K562 (cell line): Measurements from ENCODE around the gene SIM1. TPM values are rescaled to one million over a fixed set of nuclear protein-coding genes. Genes with fewer than 3 reads are reported as not detected.

Experiments
- ATAC-seq: fragments of 200-7000 bp; cut with Tn5 transposase; 3 replicates; pipeline ENCODE4 v1.9.1; 2020; ENCODE audit warnings: moderate library complexity
- BruUV-seq: library from RNA; stranded (reverse); fragments of 400-500 nt; replicated peaks from 2 replicates; lab custom pipeline; 2021; lab: Mats Ljungman, UMichigan
- CTCF ChIA-PET: fragments of 300-600 bp; formaldehyde crosslinking; extraction: SDS; loops from one replicate; lab custom pipeline; 2021; ENCODE audit warnings: low intra/inter-chr PET ratio; lab: Yijun Ruan, JAX
- POLR2A ChIA-PET: fragments of 300-600, 350-650 bp; sonication (Branson Sonifier 250); formaldehyde crosslinking; extraction: SDS; loops from one replicate; lab custom pipeline; 2021; ENCODE audit warnings: antibody characterized with exemption, inconsistent platforms; lab: Yijun Ruan, JAX
- DNase-seq, 4 experiments: peaks; one replicate each; pipeline versions ENCODE4 v3.0.0 to v3.0.0-alpha.2; 2011 to 2018; ENCODE audit warnings: low spot score in 3 of 4, mixed read lengths in 3 of 4; ENCODE audit errors: extremely low read depth in 1 of 4
- FAIRE-seq: peaks from 2 replicates; lab custom pipeline; 2011; peaks lifted over from hg19 to GRCh38; lab: Jason Lieb, UNC
- H2AFZ ChIP-seq: 2 replicates; pipeline ENCODE4 v1.6.0; 2011; ENCODE audit warnings: low read depth, low read length, control low read depth, inconsistent platforms
- H3K27ac ChIP-seq: fragments of 200-600 bp; 3 replicates; pipeline ENCODE4 v1.8.0; 2011; ENCODE audit warnings: low read depth, mild to moderate bottlenecking, control low read depth, inconsistent platforms, low read length, moderate library complexity, mixed read lengths; ENCODE audit errors: extremely low read depth
- H3K27me3 ChIP-seq, 2 experiments: fragments of 300-600 bp in 1 of 2; 2 replicates in 1 of 2; 3 replicates in 1 of 2; pipeline versions ENCODE4 v1.6.0 to v1.8.0; 2011; ENCODE audit warnings: inconsistent platforms in 2 of 2, low read length in 2 of 2, mild to moderate bottlenecking in 1 of 2, mixed read lengths in 1 of 2, moderate library complexity in 1 of 2; ENCODE audit not compliant: control insufficient read depth in 2 of 2, insufficient read depth in 2 of 2
- H3K36me3 ChIP-seq: fragments of 300-600 bp; 3 replicates; pipeline ENCODE4 v1.8.0; 2011; ENCODE audit warnings: mild to moderate bottlenecking, low read length, inconsistent platforms; ENCODE audit not compliant: control insufficient read depth, insufficient read depth
- H3K4me1 ChIP-seq, 2 experiments: fragments of 200-600 bp in 1 of 2; replicated peaks in 1 of 2; 2 replicates in 1 of 2; 3 replicates in 1 of 2; pipeline versions ENCODE4 v1.5.1 to v1.8.0; 2011; ENCODE audit warnings: inconsistent platforms in 2 of 2, low read length in 2 of 2, mild to moderate bottlenecking in 1 of 2, mixed read lengths in 1 of 2, moderate library complexity in 1 of 2; ENCODE audit not compliant: control insufficient read depth in 2 of 2, insufficient read depth in 2 of 2
- H3K4me2 ChIP-seq: 2 replicates; pipeline ENCODE4 v1.6.1; 2011; ENCODE audit warnings: low read length, control low read depth, inconsistent platforms, mixed read lengths; ENCODE audit not compliant: insufficient read depth
- H3K4me3 ChIP-seq: fragments of 200-600 bp; sonication (generic), shearing (Covaris generic); 2 replicates; pipeline ENCODE4 v1.5.1; 2016; ENCODE audit warnings: control low read depth, inconsistent platforms
- H3K79me2 ChIP-seq: fragments of 200-600 bp; 3 replicates; pipeline ENCODE4 v1.8.0; 2011; ENCODE audit warnings: low read length, inconsistent platforms; ENCODE audit not compliant: control insufficient read depth, insufficient read depth
- H3K9ac ChIP-seq, 2 experiments: 2 replicates each; pipeline versions ENCODE4 v1.6.0 to v1.6.1; 2011; ENCODE audit warnings: low read depth in 2 of 2, low read length in 2 of 2, control low read depth in 1 of 2, inconsistent platforms in 1 of 2, mild to moderate bottlenecking in 1 of 2, mixed read lengths in 1 of 2; ENCODE audit not compliant: insufficient read depth in 1 of 2
- H3K9me1 ChIP-seq: one replicate; pipeline ENCODE4 v1.6.0; 2011; ENCODE audit warnings: inconsistent platforms, mild to moderate bottlenecking, low read length, moderate library complexity; ENCODE audit not compliant: control insufficient read depth, insufficient read depth
- H3K9me3 ChIP-seq: replicated peaks from 2 replicates; pipeline ENCODE4 v1.5.1; 2011; ENCODE audit warnings: low read depth, low read length, inconsistent platforms; ENCODE audit not compliant: control insufficient read depth, insufficient read depth
- H4K20me1 ChIP-seq: replicated peaks from 2 replicates; pipeline ENCODE4 v1.6.1; 2011; ENCODE audit warnings: low read length, inconsistent platforms, mixed read lengths; ENCODE audit not compliant: control insufficient read depth, insufficient read depth
- CBFB ChIP-seq: sonication (generic); formaldehyde crosslinking; IDR thresholded peaks from 2 replicates; pipeline ENCODE4 v1.4.0; 2020; ENCODE audit warnings: mild to moderate bottlenecking, missing genetic modification reagents
- CHD4 ChIP-seq: fragments of 200-600 bp; sonication (generic); IDR thresholded peaks from 3 replicates; pipeline ENCODE4 v1.6.1; 2012; ENCODE audit warnings: low read depth, mild to moderate bottlenecking, mixed read lengths, low read length, inconsistent platforms; ENCODE audit not compliant: insufficient read depth, insufficient replicate concordance, poor library complexity, severe bottlenecking
- FIP1L1 ChIP-seq: fragments of 200-400 bp; formaldehyde crosslinking; IDR thresholded peaks from 2 replicates; pipeline ENCODE4 v1.6.1; 2018; ENCODE audit warnings: mild to moderate bottlenecking, low read depth, low read length; ENCODE audit not compliant: poor library complexity, severe bottlenecking
- FOS ChIP-seq: IDR thresholded peaks from 3 replicates; pipeline ENCODE4 v1.6.1; 2011; ENCODE audit not compliant: insufficient read length; ENCODE audit errors: extremely low read depth
- FOSL1 ChIP-seq: fragments of 200-800 bp; sonication (Bioruptor generic); conservative IDR thresholded peaks from 2 replicates; pipeline ENCODE4 v1.6.1; 2016; ENCODE audit warnings: missing genetic modification characterization, missing compliant biosample characterization
- HCFC1 ChIP-seq: IDR thresholded peaks from 2 replicates; pipeline ENCODE4 v1.6.1; 2012; ENCODE audit warnings: low read depth, low read length, improper control_type of control experiment
- NR1H2 ChIP-seq: sonication (generic); formaldehyde crosslinking; IDR thresholded peaks from 2 replicates; pipeline ENCODE4 v1.4.0; 2020; ENCODE audit warnings: mild to moderate bottlenecking, missing genetic modification reagents
- OTX1 ChIP-seq: fragments of 450-650 bp; formaldehyde crosslinking; IDR thresholded peaks from 2 replicates; pipeline ENCODE4 v1.4.0; 2022; ENCODE audit warnings: mild to moderate bottlenecking
- PPARD ChIP-seq: fragments of 250-450 bp; sonication (Bioruptor Pico); IDR thresholded peaks from 2 replicates; pipeline ENCODE4 v1.8.0; 2022; ENCODE audit warnings: inconsistent platforms, mild to moderate bottlenecking, moderate library complexity
- RAD51 ChIP-seq: fragments of 450-650 bp; IDR thresholded peaks from 2 replicates; pipeline ENCODE4 v1.7.1; 2016; ENCODE audit warnings: low read depth, mild to moderate bottlenecking, borderline replicate concordance
- SNIP1 ChIP-seq: fragments of 450-650 bp; IDR thresholded peaks from 2 replicates; pipeline ENCODE4 v1.7.1; 2017; ENCODE audit warnings: low read depth, mild to moderate bottlenecking
- ZNF133 ChIP-seq: fragments of 250-450 bp; sonication (Bioruptor Pico); IDR thresholded peaks from 2 replicates; pipeline ENCODE4 v1.4.0; 2020; ENCODE audit warnings: mild to moderate bottlenecking
- WGBS: fragments of 100-300 bp; shearing (Covaris generic); methylation state at CpG from one replicate; pipeline ENCODE4 v1.1.6; 2016; ENCODE audit warnings: low coverage, mixed read lengths; ENCODE audit not compliant: insufficient coverage; ENCODE audit errors: missing lambda C conversion rate; 5-methylcytosine and 5-hydroxymethylcytosine counted together
- in situ Hi-C: fragments of 300-500 bp; cut with MboI; formaldehyde crosslinking; loops from 4 replicates; pipeline ENCODE4 v1.15.0; 2018; ENCODE audit warnings: inconsistent platforms, mixed read lengths
- intact Hi-C: fragments of 100-400 bp; cut with micrococcal nuclease; formaldehyde crosslinking; loops from 2 replicates; pipeline ENCODE4 v1.14.2; 2022
- polyA plus RNA-seq, 8 experiments: library from polyadenylated mRNA; depleted of rRNA in 4 of 8; stranded (reverse) in 5 of 8; unstranded in 3 of 8; fragments of >200 nt; fragmentation: Nextera tagmentation in 2 of 8; fragmentation: Illumina TruSeq in 1 of 8; extraction: Ambion mirVana in 2 of 8; extraction: Trizol in 1 of 8; gene quantifications; 2 replicates each; pipeline versions ENCODE4 v1.2.1 to v1.2.3, GENCODE V29; 2011 to 2014; ENCODE audit warnings: inconsistent platforms in 1 of 8, missing spikeins in 1 of 8
- total RNA-seq, 7 experiments: library from RNA; depleted of rRNA in 6 of 7; stranded (reverse); fragments of >200 nt in 6 of 7; fragmentation: Illumina TruSeq in 2 of 7; extraction: Trizol in 2 of 7; gene quantifications; 2 replicates each; pipeline versions ENCODE4 v1.2.1 to v1.2.3, GENCODE V29; 2011 to 2021; ENCODE audit warnings: low replicate concordance in 1 of 7
- TF ChIP-seq, protein P1 (sequence below): fragments of 200-400 bp; formaldehyde crosslinking; IDR thresholded peaks from 2 replicates; pipeline ENCODE4 v1.6.1; 2017; ENCODE audit warnings: mild to moderate bottlenecking, low read depth, low read length, moderate library complexity

SIM1 gene
- total and polyA plus RNA-seq, 9 of the 15 experiments (the other 6 are each of a cell fraction or from before 2014, with no cell fraction given) = not detected

DNA sequence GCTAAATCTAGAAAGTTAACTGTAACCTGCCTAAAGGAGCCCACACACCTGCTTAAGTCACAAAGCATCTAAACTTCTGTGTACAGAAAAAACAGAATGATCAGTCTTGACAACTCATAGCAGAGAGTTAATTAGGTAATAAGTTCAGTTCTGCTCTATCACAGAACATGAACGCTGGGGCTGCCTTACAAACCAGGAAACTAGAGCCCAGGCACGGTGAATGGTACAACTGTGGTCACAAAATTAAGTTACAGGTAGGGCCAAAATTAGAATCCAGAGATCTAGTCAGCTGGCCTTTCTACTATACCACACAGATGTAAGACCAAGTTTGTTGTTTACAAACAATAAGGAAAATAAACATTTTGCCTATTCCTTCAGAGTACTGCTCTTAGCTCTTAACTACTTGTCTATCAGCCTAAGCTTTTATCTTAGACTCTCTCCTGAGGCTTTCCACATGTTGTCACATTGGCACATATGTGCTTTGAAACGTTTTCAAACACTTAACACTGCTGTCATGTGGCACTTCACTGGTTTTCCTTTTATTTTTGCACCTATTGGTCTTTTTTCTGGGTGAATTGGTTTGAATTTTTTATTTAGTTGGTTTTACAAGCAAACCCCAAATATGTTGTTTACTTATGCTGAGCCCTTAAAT lies 75.7 kb downstream of the SIM1 start:
- Histone ChIP-seq H3K27ac (no peak overlapping the region), H3K79me2 (no peaks in the 10 kb centered on the region), H4K20me1 (no peaks in the 10 kb centered on the region), H3K4me1 (peaks cover 0 to 4% of the 10 kb centered on the region in 2 experiments; a peak in 1 of 5 replicates), H3K9ac (no peak overlapping the region), H3K9me1 (no peaks in the 10 kb centered on the region), H3K4me2 (no peak overlapping the region), H2AFZ (no peak overlapping the region), H3K27me3 (peaks cover 13% of the 10 kb centered on the region in 2 experiments), H3K9me3 (no peaks in the 10 kb centered on the region), H3K4me3 (no peak overlapping the region), H3K36me3 (no peaks in the 10 kb centered on the region)
- no peak for FAIRE-seq
- POLR2A ChIA-PET = no interaction called here
- intact Hi-C loops (no loop called here), in situ Hi-C loops (no loop called here)
- CTCF ChIA-PET = no interaction called here
- TF ChIP-seq NR1H2 = no peak
- TF ChIP-seq PPARD (CRISPR knock-in tag) = no peak
- no peak for TF ChIP-seq CHD4
- TF ChIP-seq, protein P1, sequence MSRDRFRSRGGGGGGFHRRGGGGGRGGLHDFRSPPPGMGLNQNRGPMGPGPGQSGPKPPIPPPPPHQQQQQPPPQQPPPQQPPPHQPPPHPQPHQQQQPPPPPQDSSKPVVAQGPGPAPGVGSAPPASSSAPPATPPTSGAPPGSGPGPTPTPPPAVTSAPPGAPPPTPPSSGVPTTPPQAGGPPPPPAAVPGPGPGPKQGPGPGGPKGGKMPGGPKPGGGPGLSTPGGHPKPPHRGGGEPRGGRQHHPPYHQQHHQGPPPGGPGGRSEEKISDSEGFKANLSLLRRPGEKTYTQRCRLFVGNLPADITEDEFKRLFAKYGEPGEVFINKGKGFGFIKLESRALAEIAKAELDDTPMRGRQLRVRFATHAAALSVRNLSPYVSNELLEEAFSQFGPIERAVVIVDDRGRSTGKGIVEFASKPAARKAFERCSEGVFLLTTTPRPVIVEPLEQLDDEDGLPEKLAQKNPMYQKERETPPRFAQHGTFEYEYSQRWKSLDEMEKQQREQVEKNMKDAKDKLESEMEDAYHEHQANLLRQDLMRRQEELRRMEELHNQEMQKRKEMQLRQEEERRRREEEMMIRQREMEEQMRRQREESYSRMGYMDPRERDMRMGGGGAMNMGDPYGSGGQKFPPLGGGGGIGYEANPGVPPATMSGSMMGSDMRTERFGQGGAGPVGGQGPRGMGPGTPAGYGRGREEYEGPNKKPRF = no peak
- no peak for TF ChIP-seq CBFB
- TF ChIP-seq ZNF133 = no peak
- TF ChIP-seq FOS = no peak
- TF ChIP-seq FIP1L1 = no peak
- TF ChIP-seq FOSL1 (tag) = no peak
- TF ChIP-seq OTX1 (CRISPR knock-in tag) = no peak
- TF ChIP-seq SNIP1 = no peak
- no peak for TF ChIP-seq HCFC1
- no peak for TF ChIP-seq RAD51
- 0% methylated on average over 3 of the region's 3 CpGs for WGBS
- no TSS peak for BruUV-seq
- no peak for ATAC-seq
- no peak for DNase-seq
